ENCODE data around the gene SULT1B1.

The SULT1B1 gene

GRCh38 chr4:69735119-69735518 is 25.3 kb downstream of the SULT1B1 start:
- H2BK12ac ChIP-seq (ENCODE audit: low read length) = no peak overlapping the region
- H2AFZ ChIP-seq (ENCODE audit: insufficient read depth, low read length, poor library complexity) = no peak overlapping the region
- no peak overlapping the region for H2AK5ac ChIP-seq (ENCODE audit: low read length)
- no peaks in the 10 kb centered on the region for H3K9me3 ChIP-seq (ENCODE audit: insufficient read depth, low read depth, low read length)
- WGBS (ENCODE audit: extremely low coverage, insufficient coverage, insufficient read length) = no CpG with 5 or more reads among the region's 4 CpGs
- H3K27ac ChIP-seq (ENCODE audit: low read depth, low read length) = no peak overlapping the region
- H4K12ac ChIP-seq (ENCODE audit: low read depth, low read length) = no peak overlapping the region
- no peak overlapping the region for H3K23ac ChIP-seq (ENCODE audit: low read length)
- no peaks in the 10 kb centered on the region for H3K4me1 ChIP-seq (ENCODE audit: control insufficient read depth in 1 of 2, insufficient read depth in 2 of 2, low read length in 2 of 2)
- H3K36me3 ChIP-seq (ENCODE audit: control insufficient read depth in 1 of 2, insufficient read depth in 2 of 2, low read length in 2 of 2) = no peaks in the 10 kb centered on the region
- no peak overlapping the region for H2BK120ac ChIP-seq (ENCODE audit: insufficient read depth, low read length, poor library complexity)
- H4K8ac ChIP-seq (ENCODE audit: low read depth, low read length) = no peak overlapping the region
- H3K14ac ChIP-seq (ENCODE audit: low read length) = no peak overlapping the region
- H3K9ac ChIP-seq (ENCODE audit: low read length) = no peak overlapping the region
- no peaks in the 10 kb centered on the region for H3K79me2 ChIP-seq (ENCODE audit: control insufficient read depth, insufficient read depth, low read length, poor library complexity)
- H3K18ac ChIP-seq (ENCODE audit: low read length) = no peak overlapping the region
- no peak overlapping the region for H4K91ac ChIP-seq (ENCODE audit: low read depth, low read length)
- no peaks in the 10 kb centered on the region for H3K27me3 ChIP-seq (ENCODE audit: insufficient read depth, low read length)
- H2BK5ac ChIP-seq (ENCODE audit: low read depth, low read length, poor library complexity) = no peak overlapping the region
- H3K4me3 ChIP-seq (ENCODE audit: low read depth, low read length) = no peak overlapping the region
- no peaks in the 10 kb centered on the region for H3K79me1 ChIP-seq (ENCODE audit: low read length)
- peak; percentile 65 to 94 for DNase-seq
- no peak overlapping the region for H3K4ac ChIP-seq (ENCODE audit: low read depth, low read length)
- H3K4me2 ChIP-seq (ENCODE audit: low read length) = no peak overlapping the region

- H4K8ac ChIP-seq (ENCODE audit: low read depth, low read length) = no peak overlapping the region
- no peak overlapping the region for H3K4me3 ChIP-seq (ENCODE audit: low read depth, low read length)
- H3K4ac ChIP-seq (ENCODE audit: low read depth, low read length) = no peak overlapping the region
- no peak overlapping the region for H3K27ac ChIP-seq (ENCODE audit: low read depth, low read length)
- H3K18ac ChIP-seq (ENCODE audit: low read length) = no peak overlapping the region
- no peak overlapping the region for H3K23ac ChIP-seq (ENCODE audit: low read length)
- H2AK5ac ChIP-seq (ENCODE audit: low read length) = no peak overlapping the region
- DNase-seq = no peak
- no peak overlapping the region for H3K9ac ChIP-seq (ENCODE audit: low read length)
- H3K14ac ChIP-seq (ENCODE audit: low read length) = no peak overlapping the region
- no peak overlapping the region for H3K4me2 ChIP-seq (ENCODE audit: low read length)
- H4K12ac ChIP-seq (ENCODE audit: low read depth, low read length) = no peak overlapping the region
- no peak overlapping the region for H4K91ac ChIP-seq (ENCODE audit: low read depth, low read length)
- H2BK5ac ChIP-seq (ENCODE audit: low read depth, low read length, poor library complexity) = no peak overlapping the region
- H2BK12ac ChIP-seq (ENCODE audit: low read length) = no peak overlapping the region
- H3K4me1 ChIP-seq (ENCODE audit: control insufficient read depth in 1 of 2, insufficient read depth in 2 of 2, low read length in 2 of 2) = no peaks in the 10 kb centered on the region
- H3K79me1 ChIP-seq (ENCODE audit: low read length) = no peaks in the 10 kb centered on the region
- no peaks in the 10 kb centered on the region for H3K79me2 ChIP-seq (ENCODE audit: control insufficient read depth, insufficient read depth, low read length, poor library complexity)
- no peaks in the 10 kb centered on the region for H3K27me3 ChIP-seq (ENCODE audit: insufficient read depth, low read length)
- whole genome bisulfite sequencing (ENCODE audit: extremely low coverage, insufficient coverage, insufficient read length) = no CpG with 5 or more reads among the region's 1 CpG
- no peak overlapping the region for H2BK120ac ChIP-seq (ENCODE audit: insufficient read depth, low read length, poor library complexity)
- H2AFZ ChIP-seq (ENCODE audit: insufficient read depth, low read length, poor library complexity) = no peak overlapping the region
- H3K36me3 ChIP-seq (ENCODE audit: control insufficient read depth in 1 of 2, insufficient read depth in 2 of 2, low read length in 2 of 2) = no peaks in the 10 kb centered on the region
- H3K9me3 ChIP-seq (ENCODE audit: insufficient read depth, low read depth, low read length) = no peaks in the 10 kb centered on the region
These were observed 28.6 kb downstream of the SULT1B1 start for GRCh38 chr4:69731847-69732246.

- no peak overlapping the region for H3K27ac ChIP-seq (ENCODE audit: low read depth, low read length)
- H3K4me3 ChIP-seq (ENCODE audit: low read depth, low read length) = no peak overlapping the region
- no peak overlapping the region for H2BK5ac ChIP-seq (ENCODE audit: low read depth, low read length, poor library complexity)
- no CpG with 5 or more reads among the region's 1 CpG for WGBS (ENCODE audit: extremely low coverage, insufficient coverage, insufficient read length)
- no peak overlapping the region for H2AFZ ChIP-seq (ENCODE audit: insufficient read depth, low read length, poor library complexity)
- H3K36me3 ChIP-seq (ENCODE audit: control insufficient read depth in 1 of 2, insufficient read depth in 2 of 2, low read length in 2 of 2) = no peaks in the 10 kb centered on the region
- no peak overlapping the region for H3K9ac ChIP-seq (ENCODE audit: low read length)
- no peak overlapping the region for H4K91ac ChIP-seq (ENCODE audit: low read depth, low read length)
- no peak overlapping the region for H3K4ac ChIP-seq (ENCODE audit: low read depth, low read length)
- no peaks in the 10 kb centered on the region for H3K9me3 ChIP-seq (ENCODE audit: insufficient read depth, low read depth, low read length)
- no peak overlapping the region for H3K23ac ChIP-seq (ENCODE audit: low read length)
- H3K79me1 ChIP-seq (ENCODE audit: low read length) = no peaks in the 10 kb centered on the region
- H4K8ac ChIP-seq (ENCODE audit: low read depth, low read length) = no peak overlapping the region
- H3K79me2 ChIP-seq (ENCODE audit: control insufficient read depth, insufficient read depth, low read length, poor library complexity) = no peaks in the 10 kb centered on the region
- no peak overlapping the region for H2BK120ac ChIP-seq (ENCODE audit: insufficient read depth, low read length, poor library complexity)
- H2AK5ac ChIP-seq (ENCODE audit: low read length) = no peak overlapping the region
- no peak overlapping the region for H3K18ac ChIP-seq (ENCODE audit: low read length)
- no peak overlapping the region for H3K4me2 ChIP-seq (ENCODE audit: low read length)
- no peaks in the 10 kb centered on the region for H3K27me3 ChIP-seq (ENCODE audit: insufficient read depth, low read length)
- H3K4me1 ChIP-seq (ENCODE audit: control insufficient read depth in 1 of 2, insufficient read depth in 2 of 2, low read length in 2 of 2) = no peaks in the 10 kb centered on the region
- no peak overlapping the region for H2BK12ac ChIP-seq (ENCODE audit: low read length)
- DNase-seq = no peak
- H3K14ac ChIP-seq (ENCODE audit: low read length) = no peak overlapping the region
- H4K12ac ChIP-seq (ENCODE audit: low read depth, low read length) = no peak overlapping the region
These were observed 29.2 kb downstream of the SULT1B1 start for GRCh38 chr4:69731241-69731640.

- no peak overlapping the region for H3K4ac ChIP-seq (ENCODE audit: low read depth, low read length)
- no peak overlapping the region for H3K4me2 ChIP-seq (ENCODE audit: low read length)
- no peak overlapping the region for H3K9ac ChIP-seq (ENCODE audit: low read length)
- no peaks in the 10 kb centered on the region for H3K9me3 ChIP-seq (ENCODE audit: insufficient read depth, low read depth, low read length)
- no peak overlapping the region for H2BK12ac ChIP-seq (ENCODE audit: low read length)
- H3K4me3 ChIP-seq (ENCODE audit: low read depth, low read length) = no peak overlapping the region
- H4K12ac ChIP-seq (ENCODE audit: low read depth, low read length) = no peak overlapping the region
- no peak overlapping the region for H2AFZ ChIP-seq (ENCODE audit: insufficient read depth, low read length, poor library complexity)
- no peaks in the 10 kb centered on the region for H3K36me3 ChIP-seq (ENCODE audit: control insufficient read depth in 1 of 2, insufficient read depth in 2 of 2, low read length in 2 of 2)
- H2BK120ac ChIP-seq (ENCODE audit: insufficient read depth, low read length, poor library complexity) = no peak overlapping the region
- no peak overlapping the region for H2AK5ac ChIP-seq (ENCODE audit: low read length)
- H2BK5ac ChIP-seq (ENCODE audit: low read depth, low read length, poor library complexity) = no peak overlapping the region
- no peaks in the 10 kb centered on the region for H3K79me2 ChIP-seq (ENCODE audit: control insufficient read depth, insufficient read depth, low read length, poor library complexity)
- no peaks in the 10 kb centered on the region for H3K27me3 ChIP-seq (ENCODE audit: insufficient read depth, low read length)
- no peak overlapping the region for H3K27ac ChIP-seq (ENCODE audit: low read depth, low read length)
- no peaks in the 10 kb centered on the region for H3K4me1 ChIP-seq (ENCODE audit: control insufficient read depth in 1 of 2, insufficient read depth in 2 of 2, low read length in 2 of 2)
- H3K18ac ChIP-seq (ENCODE audit: low read length) = no peak overlapping the region
- H4K8ac ChIP-seq (ENCODE audit: low read depth, low read length) = no peak overlapping the region
- DNase-seq = no peak
- no peak overlapping the region for H4K91ac ChIP-seq (ENCODE audit: low read depth, low read length)
- H3K23ac ChIP-seq (ENCODE audit: low read length) = no peak overlapping the region
- no peak overlapping the region for H3K14ac ChIP-seq (ENCODE audit: low read length)
- no peaks in the 10 kb centered on the region for H3K79me1 ChIP-seq (ENCODE audit: low read length)
These were observed 30.4 kb downstream of the SULT1B1 start for GRCh38 chr4:69730002-69730401.

Data from trophoblast cell (in vitro differentiated cells and primary cell).